Neural crest cell (in vitro differentiated cells): Measurements from ENCODE around the gene HBS1L. TPM values are rescaled to one million over a fixed set of nuclear protein-coding genes. Genes with fewer than 3 reads are reported as not detected.

Source experiments
- DNase-seq: peaks from one replicate; pipeline ENCODE4 v3.0.0; 2021; ENCODE audit warnings: low read depth, mixed read lengths, low spot score
- H3K27ac Mint-ChIP-seq: one replicate; pipeline ENCODE4 v1.8.0; 2021; ENCODE audit warnings: mild to moderate bottlenecking, mixed read lengths; ENCODE audit not compliant: unreplicated experiment
- H3K27me3 Mint-ChIP-seq: 2 replicates; pipeline ENCODE4 v1.8.0; 2021; ENCODE audit warnings: low read depth, mild to moderate bottlenecking, mixed read lengths
- H3K36me3 Mint-ChIP-seq: 2 replicates; pipeline ENCODE4 v1.8.0; 2021; ENCODE audit warnings: low read depth, mild to moderate bottlenecking, mixed read lengths
- H3K4me1 Mint-ChIP-seq: 2 replicates; pipeline ENCODE4 v1.8.0; 2021; ENCODE audit warnings: mixed read lengths
- H3K4me3 Mint-ChIP-seq: one replicate; pipeline ENCODE4 v1.8.0; 2021; ENCODE audit warnings: mild to moderate bottlenecking, mixed read lengths
- H3K9me3 Mint-ChIP-seq: 2 replicates; pipeline ENCODE4 v1.8.0; 2021; ENCODE audit warnings: mixed read lengths
- CTCF ChIP-seq: fragments of 200-600 bp; sonication (generic); conservative IDR thresholded peaks from 2 replicates; pipeline ENCODE4 v1.5.0; 2021; ENCODE audit warnings: antibody characterized with exemption, mild to moderate bottlenecking
- total RNA-seq: library from RNA; stranded (reverse); gene quantifications from 2 replicates; pipeline ENCODE4 v1.2.1, GENCODE V29; 2021

HBS1L gene
- total RNA-seq, 1 donor from 2014 or later: 82.6 TPM

GRCh38 chr6:135008941-135009290 lies 45.7 kb downstream of the HBS1L start:
- Mint-ChIP-seq H3K27ac (no peak overlapping the region), H3K36me3 (peaks cover 2% of the 10 kb centered on the region), H3K4me1 (no peaks in the 10 kb centered on the region), H3K4me3 (no peak overlapping the region), H3K27me3 (no peaks in the 10 kb centered on the region), H3K9me3 (no peaks in the 10 kb centered on the region)
- DNase-seq: no peak
- no peak for TF ChIP-seq CTCF

GRCh38 chr6:135008072-135008940 lies 46.3 kb downstream of the HBS1L start:
- Mint-ChIP-seq H3K27ac (no peak overlapping the region), H3K4me1 (no peaks in the 10 kb centered on the region), H3K4me3 (no peak overlapping the region), H3K9me3 (no peaks in the 10 kb centered on the region), H3K27me3 (no peaks in the 10 kb centered on the region), H3K36me3 (peaks cover 2% of the 10 kb centered on the region)
- no peak for DNase-seq
- no peak for TF ChIP-seq CTCF

GRCh38 chr6:135006386-135006914 lies 48.2 kb downstream of the HBS1L start:
- no peaks in the 10 kb centered on the region for H3K4me1 Mint-ChIP-seq
- H3K36me3 Mint-ChIP-seq: no peaks in the 10 kb centered on the region
- no peak for TF ChIP-seq CTCF
- no peak overlapping the region for H3K4me3 Mint-ChIP-seq
- no peak overlapping the region for H3K27ac Mint-ChIP-seq
- no peaks in the 10 kb centered on the region for H3K9me3 Mint-ChIP-seq
- DNase-seq: no peak
- no peaks in the 10 kb centered on the region for H3K27me3 Mint-ChIP-seq

- no peak overlapping the region for H3K27ac Mint-ChIP-seq
- no peaks in the 10 kb centered on the region for H3K9me3 Mint-ChIP-seq
- H3K4me3 Mint-ChIP-seq: no peak overlapping the region
- TF ChIP-seq CTCF: no peak
- H3K36me3 Mint-ChIP-seq: no peaks in the 10 kb centered on the region
- no peaks in the 10 kb centered on the region for H3K4me1 Mint-ChIP-seq
- DNase-seq: no peak
- H3K27me3 Mint-ChIP-seq: no peaks in the 10 kb centered on the region
These were observed 50.2 kb downstream of the HBS1L start for GRCh38 chr6:135004399-135004798.

GRCh38 chr6:135002974-135003703 lies 51.5 kb downstream of the HBS1L start:
- H3K27ac Mint-ChIP-seq: no peak overlapping the region
- H3K4me1 Mint-ChIP-seq: no peaks in the 10 kb centered on the region
- H3K27me3 Mint-ChIP-seq: no peaks in the 10 kb centered on the region
- TF ChIP-seq CTCF: no peak
- no peaks in the 10 kb centered on the region for H3K36me3 Mint-ChIP-seq
- no peaks in the 10 kb centered on the region for H3K9me3 Mint-ChIP-seq
- DNase-seq: no peak
- H3K4me3 Mint-ChIP-seq: no peak overlapping the region
